ENCODE results near the gene LRMDA. TPM values are rescaled to one million over a fixed set of nuclear protein-coding genes. Genes with fewer than 3 reads are reported as not detected.

LRMDA gene
- total RNA-seq, 1 experiment from 2014 or later: not detected

- in situ Hi-C loops (cut with HindIII; ENCODE audit: low sequenced_read_pairs): no loop called here
- no peak for DNase-seq (ENCODE audit: low spot score)
Measured at GRCh38 chr10:75640803-75641202, 209.4 kb downstream of the LRMDA start.

GRCh38 chr10:75643405-75643804 is 212.0 kb downstream of the LRMDA start:
- in situ Hi-C loops (cut with HindIII; ENCODE audit: low sequenced_read_pairs): no loop called here
- DNase-seq (ENCODE audit: low spot score): no peak

GRCh38 chr10:75643944-75644692 is 212.7 kb downstream of the LRMDA start:
- DNase-seq (ENCODE audit: low spot score): no peak
- in situ Hi-C loops (cut with HindIII; ENCODE audit: low sequenced_read_pairs): no loop called here

- DNase-seq (ENCODE audit: low spot score): no peak
- in situ Hi-C loops (cut with HindIII; ENCODE audit: low sequenced_read_pairs): no loop called here
Measured at GRCh38 chr10:75645704-75646103, 214.3 kb downstream of the LRMDA start.

GRCh38 chr10:75646218-75646915 is 214.9 kb downstream of the LRMDA start:
- in situ Hi-C loops (cut with HindIII; ENCODE audit: low sequenced_read_pairs): no loop called here
- no peak for DNase-seq (ENCODE audit: low spot score)

GRCh38 chr10:75646916-75647315 is 215.5 kb downstream of the LRMDA start:
- in situ Hi-C loops (cut with HindIII; ENCODE audit: low sequenced_read_pairs): no loop called here
- no peak for DNase-seq (ENCODE audit: low spot score)

- DNase-seq (ENCODE audit: low spot score): no peak
- in situ Hi-C loops (cut with HindIII; ENCODE audit: low sequenced_read_pairs): no loop called here
Measured at GRCh38 chr10:75647675-75648074, 216.3 kb downstream of the LRMDA start.

- DNase-seq (ENCODE audit: low spot score): no peak
- in situ Hi-C loops (cut with HindIII; ENCODE audit: low sequenced_read_pairs): no loop called here
Measured at GRCh38 chr10:75648351-75648750, 216.9 kb downstream of the LRMDA start.

GRCh38 chr10:75648854-75649253 is 217.4 kb downstream of the LRMDA start:
- in situ Hi-C loops (cut with HindIII; ENCODE audit: low sequenced_read_pairs): no loop called here
- DNase-seq (ENCODE audit: low spot score): no peak

- DNase-seq (ENCODE audit: low spot score): no peak
- in situ Hi-C loops (cut with HindIII; ENCODE audit: low sequenced_read_pairs): no loop called here
Measured at GRCh38 chr10:75649466-75649865, 218.0 kb downstream of the LRMDA start.

GRCh38 chr10:75650648-75651047 is 219.2 kb downstream of the LRMDA start:
- in situ Hi-C loops (cut with HindIII; ENCODE audit: low sequenced_read_pairs): no loop called here
- no peak for DNase-seq (ENCODE audit: low spot score)

- DNase-seq (ENCODE audit: low spot score): no peak
- in situ Hi-C loops (cut with HindIII; ENCODE audit: low sequenced_read_pairs): no loop called here
Measured at GRCh38 chr10:75651417-75651816, 220.0 kb downstream of the LRMDA start.

GRCh38 chr10:75652146-75652740 is 220.8 kb downstream of the LRMDA start:
- DNase-seq (ENCODE audit: low spot score): no peak
- in situ Hi-C loops (cut with HindIII; ENCODE audit: low sequenced_read_pairs): no loop called here

- DNase-seq (ENCODE audit: low spot score): no peak
- in situ Hi-C loops (cut with HindIII; ENCODE audit: low sequenced_read_pairs): no loop called here
Measured at GRCh38 chr10:75653761-75654160, 222.3 kb downstream of the LRMDA start.

- no peak for DNase-seq (ENCODE audit: low spot score)
- in situ Hi-C loops (cut with HindIII; ENCODE audit: low sequenced_read_pairs): no loop called here
Measured at GRCh38 chr10:75654171-75654771, 222.8 kb downstream of the LRMDA start.

- in situ Hi-C loops (cut with HindIII; ENCODE audit: low sequenced_read_pairs): no loop called here
Measured at GRCh38 chr10:75654772-75655171, 223.3 kb downstream of the LRMDA start.

GRCh38 chr10:75655791-75656451 is 224.5 kb downstream of the LRMDA start:
- no peak for DNase-seq (ENCODE audit: low spot score)
- in situ Hi-C loops (cut with HindIII; ENCODE audit: low sequenced_read_pairs): no loop called here

More at GRCh38 chr10:75654772-75655171, 223.3 kb downstream of the LRMDA start:
- DNase-seq (ENCODE audit: low spot score): no peak

- in situ Hi-C loops (cut with HindIII; ENCODE audit: low sequenced_read_pairs): no loop called here
- no peak for DNase-seq (ENCODE audit: low spot score)
Measured at GRCh38 chr10:75657351-75657750, 225.9 kb downstream of the LRMDA start.

- in situ Hi-C loops (cut with HindIII; ENCODE audit: low sequenced_read_pairs): no loop called here
Measured at GRCh38 chr10:75658036-75658435, 226.6 kb downstream of the LRMDA start.

More at GRCh38 chr10:75658036-75658435, 226.6 kb downstream of the LRMDA start:
- DNase-seq (ENCODE audit: low spot score): no peak
